GM18861 (cell line): Measurements from ENCODE around the gene ZGLP1.

Source experiments
- ATAC-seq: cut with Tn5 transposase; IDR thresholded peaks from one replicate; pipeline ENCODE4 v1.9.1; 2021; ENCODE audit not compliant: unreplicated experiment

Gene ZGLP1

GRCh38 chr19:10295305-10295846, 14.2 kb downstream of the ZGLP1 start:
- no peak for ATAC-seq

- ATAC-seq = no peak
These were observed 15.3 kb downstream of the ZGLP1 start for GRCh38 chr19:10294368-10294697.

GRCh38 chr19:10293637-10294367, 15.8 kb downstream of the ZGLP1 start:
- ATAC-seq = no peak

- ATAC-seq = no peak
These were observed 16.6 kb downstream of the ZGLP1 start for GRCh38 chr19:10292789-10293636.

GRCh38 chr19:10292206-10292788, 17.3 kb downstream of the ZGLP1 start:
- ATAC-seq = no peak

GRCh38 chr19:10291554-10292205, 17.9 kb downstream of the ZGLP1 start:
- ATAC-seq = no peak

GRCh38 chr19:10290876-10291553, 18.6 kb downstream of the ZGLP1 start:
- no peak for ATAC-seq

- no peak for ATAC-seq
These were observed 19.2 kb downstream of the ZGLP1 start for GRCh38 chr19:10290357-10290875.

GRCh38 chr19:10289836-10290356, 19.7 kb downstream of the ZGLP1 start, which contains the start of gene ICAM5:
Gene ICAM5, plus strand, starts transcription at chr19:10289952. Its CDS starts 92 bp downstream, at chr19:10290044.
- no peak for ATAC-seq

- no peak for ATAC-seq
These were observed 20.3 kb downstream of the ZGLP1 start for GRCh38 chr19:10289167-10289835.

GRCh38 chr19:10288662-10289166, 20.9 kb downstream of the ZGLP1 start:
- no peak for ATAC-seq

GRCh38 chr19:10286803-10287737, 22.5 kb downstream of the ZGLP1 start, which contains the start of gene ICAM4:
Gene ICAM4, plus strand, starts transcription at chr19:10286955. Its CDS starts 58 bp downstream, at chr19:10287013.
- ATAC-seq = no peak

- no peak for ATAC-seq
These were observed 24.2 kb downstream of the ZGLP1 start for GRCh38 chr19:10285393-10285792.

GRCh38 chr19:10284960-10285278, 24.7 kb downstream of the ZGLP1 start:
- no peak for ATAC-seq

GRCh38 chr19:10284065-10284959, 25.3 kb downstream of the ZGLP1 start:
- no peak for ATAC-seq

GRCh38 chr19:10283301-10284064, 26.1 kb downstream of the ZGLP1 start:
- no peak for ATAC-seq
